NCI-H748 treated with DMSO at 0.1 percent for 48 hours (cell line): ENCODE results near the gene KLHL8.
"Not testable (repeated sequence)": the region's sequence is repeated elsewhere in the genome, so short reads cannot be mapped to it uniquely, and the experiment has no call there.

Source experiments
- DNase-seq: peaks from one replicate; lab custom pipeline; 2025; lab: John Stamatoyannopoulos, UW

The KLHL8 gene

GRCh38 chr4:87228262-87228860, 7.9 kb upstream of the KLHL8 start:
- DNase-seq = no peak

DNA sequence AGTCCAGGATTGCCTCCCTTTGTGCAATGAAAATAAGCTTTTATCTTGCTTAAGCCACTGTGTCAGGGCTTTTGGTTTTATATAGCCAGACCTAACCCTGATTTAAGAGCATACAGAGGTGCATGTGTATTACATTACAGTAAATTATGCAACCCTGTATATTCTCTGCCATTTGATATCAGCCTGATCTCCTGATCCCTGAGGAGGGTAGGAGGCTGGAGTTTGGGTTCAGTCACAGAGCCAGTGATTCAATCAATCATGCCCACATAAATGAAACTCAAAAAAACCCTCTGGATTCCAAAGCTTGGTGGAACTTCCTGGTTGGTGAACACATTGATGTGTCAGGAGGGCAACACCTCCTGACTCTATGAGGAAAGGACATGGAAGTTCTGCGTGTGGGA, 7.3 kb upstream of the KLHL8 start:
- DNase-seq = no peak

DNA sequence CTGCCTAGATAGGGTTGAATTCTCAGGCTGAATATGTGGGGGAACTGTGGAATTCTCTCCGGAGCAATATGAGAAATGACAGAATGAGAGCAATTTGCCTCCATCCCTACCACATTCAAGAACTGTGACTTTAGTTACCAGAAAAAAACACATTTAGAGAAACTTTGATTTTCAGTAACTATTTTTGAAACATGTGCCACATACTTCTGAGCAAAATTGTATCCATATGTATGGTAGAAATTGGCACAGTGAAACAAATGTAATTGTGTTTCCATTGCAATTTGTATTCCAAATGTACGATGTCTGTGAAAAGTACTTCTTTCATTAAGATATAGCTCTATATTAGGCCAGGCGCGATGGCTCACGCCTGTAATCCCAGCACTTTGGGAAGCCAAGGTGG, 5.5 kb upstream of the KLHL8 start:
- no peak for DNase-seq

DNA sequence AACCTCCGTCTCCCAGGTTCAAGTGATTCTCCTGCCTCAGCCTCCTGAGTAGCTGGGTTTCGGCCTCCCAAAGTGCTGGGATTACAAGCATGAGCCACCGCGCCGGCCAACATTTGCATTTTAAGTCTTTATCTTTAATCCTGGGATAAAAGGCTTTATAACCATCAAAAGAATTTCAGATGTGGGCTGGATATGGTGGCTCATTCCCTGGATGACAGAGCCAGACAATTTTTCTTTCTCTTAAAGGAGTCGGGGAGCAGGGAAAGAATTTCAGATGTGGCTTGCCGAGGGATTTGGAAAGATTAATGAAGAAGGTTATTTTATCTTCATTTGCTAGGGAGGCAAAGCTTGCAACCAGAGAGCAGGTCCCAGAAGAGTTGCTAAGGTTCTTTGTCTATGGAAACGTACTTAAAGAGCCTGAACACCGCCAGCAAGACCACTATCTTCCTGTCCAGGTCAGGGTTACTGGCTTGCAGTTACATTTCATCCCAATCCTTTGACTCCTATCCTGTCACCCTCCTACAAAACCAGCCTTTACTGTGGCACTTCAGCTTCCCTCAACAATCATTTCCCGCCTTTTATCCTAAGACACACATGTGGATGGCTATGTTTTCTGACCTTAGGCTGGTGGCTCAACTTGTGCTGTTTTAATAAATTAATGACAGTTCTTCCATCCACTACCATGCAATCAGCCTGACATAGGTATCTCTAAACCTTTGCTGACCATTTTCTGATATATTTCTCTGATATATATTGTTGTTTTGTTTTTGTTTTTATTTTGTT, 3.9 kb upstream of the KLHL8 start:
- no peak for DNase-seq

DNA sequence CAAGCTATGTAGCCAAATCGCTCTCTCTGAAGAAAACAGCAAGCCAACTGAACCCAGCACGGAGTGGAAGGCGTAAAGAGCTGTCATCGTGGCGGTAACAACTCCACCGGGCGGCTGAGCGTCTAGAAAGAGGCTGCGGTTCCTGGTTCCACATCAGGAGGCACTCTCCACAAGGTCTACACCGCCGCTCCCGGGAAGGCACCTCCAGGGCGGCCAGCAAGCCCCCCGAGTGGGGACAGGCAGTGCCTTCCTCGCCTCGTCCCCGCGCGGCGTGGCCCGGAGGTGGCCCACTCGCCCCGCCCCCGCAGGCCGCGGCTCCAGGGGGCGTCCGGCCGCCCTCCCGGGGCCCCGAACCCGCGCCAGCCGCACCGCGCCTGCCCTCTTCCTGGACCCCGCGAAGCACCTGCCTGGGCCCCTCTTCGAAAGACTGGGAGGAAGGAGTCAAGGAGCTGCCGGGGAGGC, 755 bp downstream of the KLHL8 start:
- DNase-seq = peak; percentile 9

DNA sequence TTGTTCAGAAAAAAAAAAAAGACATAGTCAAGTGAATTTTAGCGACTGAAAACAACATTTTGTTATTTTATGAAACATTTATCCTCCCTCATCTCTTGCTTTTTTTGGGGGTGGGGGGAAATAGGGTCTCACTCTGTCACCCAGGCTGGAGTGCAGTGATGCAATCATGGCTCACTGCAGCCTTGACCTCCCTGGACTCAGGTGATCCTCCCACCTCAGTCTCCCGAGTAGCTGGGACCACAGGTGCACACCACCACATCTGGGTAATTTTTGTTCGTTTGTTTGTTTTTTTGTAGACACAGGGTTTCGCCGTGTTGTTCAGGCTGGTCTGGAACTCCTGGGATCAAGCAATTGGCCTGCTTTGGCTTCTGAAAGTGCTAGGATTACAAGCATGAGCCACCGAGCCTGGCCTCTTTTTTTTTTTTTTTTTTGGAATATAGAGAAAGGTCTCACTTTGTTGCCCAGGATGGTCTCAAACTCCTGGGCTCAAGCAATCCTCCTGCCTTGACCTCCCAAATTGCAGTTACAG, 3.1 kb downstream of the KLHL8 start:
- not testable (repeated sequence) for DNase-seq

- DNase-seq = no peak
Measured at GRCh38 chr4:87216469-87216868, 3.9 kb downstream of the KLHL8 start.

- DNase-seq = no peak
Measured at GRCh38 chr4:87213421-87214075, 6.9 kb downstream of the KLHL8 start.

- no peak for DNase-seq
Measured at GRCh38 chr4:87211249-87211952, 9.0 kb downstream of the KLHL8 start.

DNA sequence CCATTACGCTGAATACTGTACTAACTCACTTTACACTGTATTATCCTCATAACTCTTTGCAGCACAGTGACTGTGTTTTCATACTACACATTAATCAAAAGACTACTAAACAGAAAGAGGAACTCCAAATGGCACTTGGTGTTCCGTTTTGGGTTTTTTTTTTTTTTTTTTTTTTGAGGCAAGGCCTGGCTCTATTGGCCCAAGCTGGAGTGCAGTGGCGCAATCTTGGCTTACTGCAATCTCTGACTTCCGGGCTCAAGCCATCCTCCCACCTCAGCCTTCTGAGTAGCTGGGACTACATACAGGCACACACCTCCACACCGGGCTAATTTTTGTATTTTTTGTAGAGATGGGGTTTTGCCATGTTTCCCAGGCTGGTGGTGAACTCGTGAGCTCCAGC, 10.7 kb downstream of the KLHL8 start:
- no peak for DNase-seq

- no peak for DNase-seq
Measured at GRCh38 chr4:87209182-87209581, 11.2 kb downstream of the KLHL8 start.

GRCh38 chr4:87204559-87204958, 15.9 kb downstream of the KLHL8 start:
- DNase-seq = no peak

DNA sequence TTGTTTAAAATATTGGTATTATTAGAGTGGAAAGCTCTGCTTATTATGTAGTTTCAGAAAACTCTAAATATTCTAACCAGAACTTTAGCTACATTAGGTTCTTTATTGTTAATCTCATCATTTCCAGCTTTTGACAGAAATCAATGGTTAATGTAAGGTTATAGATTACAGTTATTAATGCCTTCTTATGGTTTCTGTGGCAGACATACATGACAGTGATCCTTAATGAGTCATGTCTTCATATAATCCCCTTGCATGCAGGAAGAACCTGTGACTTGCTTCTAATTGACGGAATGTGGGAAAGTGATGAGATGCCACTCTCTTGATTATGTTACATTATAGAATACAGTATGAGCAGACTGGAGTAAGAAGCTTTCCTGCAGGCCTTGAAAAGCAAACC, 23.5 kb downstream of the KLHL8 start:
- DNase-seq = no peak

GRCh38 chr4:87196146-87196545, 24.3 kb downstream of the KLHL8 start:
- DNase-seq = no peak

DNA sequence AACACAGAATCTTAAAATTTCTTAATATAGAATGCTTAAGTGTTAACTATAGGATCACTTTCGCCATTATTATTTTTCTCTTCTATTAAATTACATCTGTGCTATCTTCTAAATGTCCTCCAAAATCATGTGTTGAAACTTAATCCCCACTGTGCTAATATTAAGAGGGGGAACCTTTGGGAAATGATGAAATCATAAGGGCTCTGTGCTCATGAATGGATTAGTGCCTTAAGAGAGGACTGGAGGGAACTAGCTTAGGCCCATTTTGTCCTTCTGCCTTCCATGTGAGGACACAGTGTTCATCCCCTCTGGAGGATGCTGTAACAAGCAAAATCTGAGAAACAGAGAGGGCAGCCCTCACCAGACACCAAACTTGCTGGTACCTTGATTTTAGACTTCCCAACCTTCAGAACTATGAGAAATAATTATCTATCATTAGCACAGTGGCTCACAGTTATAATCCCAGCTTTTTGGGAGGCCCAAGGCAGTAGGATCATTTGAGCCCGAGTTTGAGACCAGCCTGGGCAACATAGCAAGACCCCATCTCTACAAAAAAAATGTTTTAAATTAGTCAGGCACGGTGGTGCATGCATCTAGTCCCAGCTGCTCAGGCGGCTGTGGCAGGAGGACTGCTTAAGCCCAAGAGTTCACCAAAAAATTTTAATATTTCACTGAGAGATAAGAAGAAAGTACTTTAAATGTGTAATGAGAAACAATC, 26.3 kb downstream of the KLHL8 start:
- DNase-seq = no peak

GRCh38 chr4:87192145-87192919, 28.1 kb downstream of the KLHL8 start:
- DNase-seq = no peak

DNA sequence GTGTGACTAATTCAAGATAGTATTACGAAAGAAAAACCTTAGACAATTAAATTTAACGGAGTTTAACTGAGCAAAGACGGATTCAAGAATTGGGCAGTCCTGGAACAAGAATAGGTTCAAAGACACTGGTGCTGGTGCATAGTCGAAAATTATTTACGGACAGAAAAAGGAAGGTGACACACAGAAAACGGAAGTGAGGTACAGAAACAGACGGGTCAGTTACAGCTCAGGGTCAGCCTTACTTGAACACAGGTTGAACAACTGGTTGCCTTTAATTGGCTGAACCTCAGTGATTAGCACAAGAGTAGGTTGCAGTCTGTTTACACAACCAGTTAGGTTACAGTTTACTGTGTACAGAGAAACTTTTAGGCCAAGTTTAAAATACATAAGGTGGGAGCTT, 31.5 kb downstream of the KLHL8 start:
- DNase-seq = no peak

GRCh38 chr4:87188048-87188447, 32.4 kb downstream of the KLHL8 start:
- no peak for DNase-seq

DNA sequence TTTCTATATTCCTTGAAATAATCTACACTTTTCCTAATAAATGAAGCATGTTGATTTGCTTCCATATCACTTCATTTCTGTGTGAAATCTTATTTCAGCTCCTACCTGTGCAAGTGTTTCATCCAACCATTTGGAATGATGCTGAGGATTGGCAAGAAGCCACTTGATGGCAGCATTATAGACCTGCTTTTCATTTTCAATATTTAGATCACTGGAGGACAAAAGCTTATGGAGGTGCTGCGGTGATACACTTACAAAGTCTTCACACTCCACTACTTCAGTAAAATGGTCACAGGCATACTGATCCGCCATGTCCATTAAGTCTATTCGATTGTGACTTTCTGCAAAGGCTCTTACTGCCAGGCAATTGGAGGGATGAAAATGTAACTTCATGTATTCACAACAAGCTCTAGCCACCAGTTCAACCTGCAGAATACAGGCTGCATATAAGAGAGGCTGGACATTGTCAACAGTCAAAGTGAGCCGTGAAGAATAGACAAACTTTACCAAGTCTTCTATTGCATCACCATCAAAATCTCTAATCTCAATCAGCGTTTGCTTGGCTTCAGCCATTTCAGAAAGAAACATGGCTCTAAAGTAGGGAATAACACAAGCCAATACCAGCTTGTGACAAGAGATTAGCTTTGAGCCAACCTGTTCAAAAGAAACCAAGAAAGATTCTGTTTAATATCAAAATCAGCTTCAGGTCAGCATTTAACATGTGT, 35.1 kb downstream of the KLHL8 start:
- no peak for DNase-seq

- DNase-seq = no peak
Measured at GRCh38 chr4:87180767-87181166, 39.7 kb downstream of the KLHL8 start.
